PFSK-1 (cell line): Measurements from ENCODE around the gene SCART1.
"Not testable (repeated sequence)": the region's sequence is repeated elsewhere in the genome, so short reads cannot be mapped to it uniquely, and the experiment has no call there.

ENCODE experiments used
- FOXP2 ChIP-seq: optimal IDR thresholded peaks from 2 replicates; pipeline ENCODE3; 2011; ENCODE audit warnings: borderline replicate concordance, control low read depth, inconsistent platforms; ENCODE audit not compliant: insufficient read depth; ENCODE audit errors: extremely low read length, extremely low read depth
- POLR2AphosphoS5 ChIP-seq: IDR thresholded peaks from 2 replicates; pipeline ENCODE4 v1.6.1; 2012; ENCODE audit warnings: low read depth, mild to moderate bottlenecking, control low read depth, low read length, moderate library complexity
- SIN3A ChIP-seq: IDR thresholded peaks from 2 replicates; pipeline ENCODE4 v1.6.1; 2012; ENCODE audit warnings: mild to moderate bottlenecking, low read length, moderate library complexity, borderline replicate concordance; ENCODE audit not compliant: insufficient read depth
- TAF1 ChIP-seq: IDR thresholded peaks from 2 replicates; pipeline ENCODE4 v1.6.1; 2012; ENCODE audit warnings: low read length, control low read depth, borderline replicate concordance; ENCODE audit not compliant: insufficient read depth
- TF ChIP-seq, protein P1 (sequence below), 2 experiments: IDR thresholded peaks; 2 replicates each; pipeline versions ENCODE4 v1.6.1 to v1.8.0; 2011 to 2012; ENCODE audit warnings: low read depth in 2 of 2, low read length in 2 of 2, control low read depth in 1 of 2, inconsistent platforms in 1 of 2, mild to moderate bottlenecking in 1 of 2, moderate library complexity in 1 of 2; ENCODE audit not compliant: insufficient read depth in 1 of 2

The SCART1 gene

DNA sequence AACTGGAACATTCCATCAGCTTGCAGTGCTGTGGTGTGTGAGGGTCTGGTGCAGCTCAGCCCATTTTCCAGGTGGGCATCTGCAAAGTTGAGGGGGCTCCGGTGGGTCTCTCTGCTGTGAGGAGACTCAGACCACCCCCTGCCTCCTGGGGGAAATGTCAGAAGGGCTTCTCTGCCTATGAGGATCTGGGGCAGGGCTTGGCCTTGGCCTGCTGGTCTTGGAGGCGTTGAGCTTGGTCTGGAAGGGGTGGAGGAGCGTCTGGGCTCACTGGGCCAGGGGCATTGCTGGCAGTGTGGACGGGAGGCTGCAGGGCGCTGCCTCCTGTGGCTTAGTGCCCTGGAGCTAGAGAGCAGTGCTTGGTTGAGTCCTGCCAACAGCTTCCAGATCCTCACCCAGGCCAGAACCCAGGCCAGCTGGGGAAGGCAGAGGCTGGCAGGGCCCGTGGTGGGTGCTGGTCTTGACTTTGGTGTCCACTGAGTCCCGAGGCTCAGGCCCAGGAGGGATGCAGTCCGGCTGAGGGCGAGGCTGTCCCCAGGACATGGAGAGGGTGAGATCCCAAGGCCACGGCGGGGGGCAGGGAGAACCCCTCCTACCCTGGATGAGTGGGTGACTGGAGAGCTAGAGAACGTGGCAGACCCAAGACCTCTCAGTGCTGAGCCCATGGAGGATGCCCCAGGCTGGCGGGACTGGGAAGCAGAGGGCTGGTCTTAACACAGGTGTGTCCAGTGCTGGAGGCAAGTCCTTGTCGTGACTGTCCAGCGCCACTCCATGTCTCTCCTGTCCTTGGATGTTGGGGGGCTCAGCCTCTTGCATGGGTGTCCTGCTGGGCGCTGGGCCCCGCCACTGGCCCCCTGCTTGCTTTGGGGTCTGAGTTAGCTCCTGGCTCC, 32.2 kb upstream of the SCART1 start:
- no peak for TF ChIP-seq TAF1
- TF ChIP-seq, protein P1, sequence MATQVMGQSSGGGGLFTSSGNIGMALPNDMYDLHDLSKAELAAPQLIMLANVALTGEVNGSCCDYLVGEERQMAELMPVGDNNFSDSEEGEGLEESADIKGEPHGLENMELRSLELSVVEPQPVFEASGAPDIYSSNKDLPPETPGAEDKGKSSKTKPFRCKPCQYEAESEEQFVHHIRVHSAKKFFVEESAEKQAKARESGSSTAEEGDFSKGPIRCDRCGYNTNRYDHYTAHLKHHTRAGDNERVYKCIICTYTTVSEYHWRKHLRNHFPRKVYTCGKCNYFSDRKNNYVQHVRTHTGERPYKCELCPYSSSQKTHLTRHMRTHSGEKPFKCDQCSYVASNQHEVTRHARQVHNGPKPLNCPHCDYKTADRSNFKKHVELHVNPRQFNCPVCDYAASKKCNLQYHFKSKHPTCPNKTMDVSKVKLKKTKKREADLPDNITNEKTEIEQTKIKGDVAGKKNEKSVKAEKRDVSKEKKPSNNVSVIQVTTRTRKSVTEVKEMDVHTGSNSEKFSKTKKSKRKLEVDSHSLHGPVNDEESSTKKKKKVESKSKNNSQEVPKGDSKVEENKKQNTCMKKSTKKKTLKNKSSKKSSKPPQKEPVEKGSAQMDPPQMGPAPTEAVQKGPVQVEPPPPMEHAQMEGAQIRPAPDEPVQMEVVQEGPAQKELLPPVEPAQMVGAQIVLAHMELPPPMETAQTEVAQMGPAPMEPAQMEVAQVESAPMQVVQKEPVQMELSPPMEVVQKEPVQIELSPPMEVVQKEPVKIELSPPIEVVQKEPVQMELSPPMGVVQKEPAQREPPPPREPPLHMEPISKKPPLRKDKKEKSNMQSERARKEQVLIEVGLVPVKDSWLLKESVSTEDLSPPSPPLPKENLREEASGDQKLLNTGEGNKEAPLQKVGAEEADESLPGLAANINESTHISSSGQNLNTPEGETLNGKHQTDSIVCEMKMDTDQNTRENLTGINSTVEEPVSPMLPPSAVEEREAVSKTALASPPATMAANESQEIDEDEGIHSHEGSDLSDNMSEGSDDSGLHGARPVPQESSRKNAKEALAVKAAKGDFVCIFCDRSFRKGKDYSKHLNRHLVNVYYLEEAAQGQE (IDR thresholded peaks at IDR 0.05; ENCODE audit: insufficient read depth in 1 of 2, low read depth in 2 of 2, low read length in 2 of 2), result no peak
- TF ChIP-seq POLR2AphosphoS5, result no peak
- no peak for TF ChIP-seq SIN3A
- TF ChIP-seq FOXP2, result no peak

DNA sequence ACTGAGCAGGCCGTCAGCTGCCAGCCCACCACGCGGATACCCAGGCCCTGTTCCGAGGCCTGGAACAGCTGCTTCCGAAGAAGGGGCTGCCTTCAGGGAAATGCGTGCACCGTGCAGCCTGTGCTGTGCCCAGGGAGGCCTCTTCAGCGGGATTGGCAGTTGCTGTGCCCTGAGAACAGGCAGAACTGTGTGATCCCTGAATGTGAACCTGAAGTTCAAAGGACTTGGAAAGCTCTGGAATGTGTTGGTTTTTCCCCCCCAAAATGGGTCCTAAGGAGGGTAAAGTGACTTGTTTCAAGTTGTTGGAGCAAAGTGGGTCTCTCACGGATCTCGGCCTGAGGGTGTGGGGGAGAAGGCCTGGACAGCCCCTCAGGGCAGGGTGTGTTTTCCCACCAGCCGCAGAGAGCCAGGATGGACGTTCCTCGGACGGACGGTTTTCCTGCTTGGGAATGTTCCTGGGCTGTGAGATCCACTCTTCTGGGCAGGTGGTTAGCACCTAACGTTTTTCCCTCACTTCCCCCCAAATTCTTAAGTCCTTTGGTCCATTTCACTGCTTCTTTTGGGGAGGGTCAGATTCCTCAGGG, 31.4 kb upstream of the SCART1 start:
- TF ChIP-seq, protein P1 (IDR thresholded peaks at IDR 0.05; ENCODE audit: insufficient read depth in 1 of 2, low read depth in 2 of 2, low read length in 2 of 2), result no peak
- no peak for TF ChIP-seq SIN3A
- no peak for TF ChIP-seq FOXP2
- no peak; the same call in 1 of the 2 replicates for TF ChIP-seq POLR2AphosphoS5
- no peak for TF ChIP-seq TAF1

DNA sequence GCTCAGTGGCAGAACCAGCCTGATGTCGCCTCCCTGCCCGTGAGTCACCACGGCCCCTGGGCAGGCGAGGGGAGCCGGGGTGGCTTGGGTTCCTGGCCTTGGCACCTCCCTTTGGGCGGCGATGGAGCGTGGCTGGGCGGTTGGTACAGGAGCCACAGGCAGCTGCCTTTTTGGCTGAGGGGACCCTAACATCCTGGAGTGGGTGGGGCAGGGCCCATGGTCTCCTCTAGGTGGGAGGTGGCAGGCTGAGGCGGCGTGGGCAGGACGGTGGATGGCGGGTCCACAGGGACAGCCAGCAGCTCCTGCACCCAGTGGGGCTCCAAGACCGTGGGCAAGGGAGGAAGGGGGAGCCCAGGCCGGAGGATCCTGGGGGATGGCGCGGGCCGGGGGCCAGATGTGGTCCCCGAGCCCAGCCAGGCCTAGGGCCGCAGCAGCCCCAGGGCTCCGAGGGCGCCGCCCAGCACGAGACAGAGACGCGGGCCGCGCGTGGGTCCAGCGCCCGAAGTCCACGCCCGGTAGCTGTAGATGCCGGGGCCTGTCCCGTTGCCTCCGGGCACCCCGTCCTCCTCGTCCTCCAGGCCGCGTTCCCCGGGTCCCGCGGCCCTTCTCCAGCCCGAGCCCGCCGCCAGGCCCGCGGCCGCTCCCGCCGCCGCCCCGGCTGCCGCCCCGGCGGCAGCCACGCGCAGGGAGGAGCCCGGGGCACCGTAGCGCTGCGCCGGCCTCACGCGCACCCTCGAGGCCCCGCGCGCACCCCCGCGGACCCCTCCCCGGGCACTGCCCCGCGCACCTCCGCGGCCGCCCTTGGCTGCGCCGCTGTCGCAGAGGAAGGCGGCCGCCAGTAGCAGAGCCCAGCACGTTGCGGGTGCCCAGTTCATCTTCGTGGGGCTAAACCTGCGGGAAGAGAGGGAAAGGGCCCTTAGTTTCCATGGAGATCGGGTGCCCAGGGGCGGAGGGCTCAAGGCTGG, 30.7 kb upstream of the SCART1 start:
- TF ChIP-seq FOXP2 (no peak), SIN3A (no peak), TAF1 (no peak), POLR2AphosphoS5 (no peak)
- TF ChIP-seq, protein P1 (IDR thresholded peaks at IDR 0.05; ENCODE audit: insufficient read depth in 1 of 2, low read depth in 2 of 2, low read length in 2 of 2), result no peak

DNA sequence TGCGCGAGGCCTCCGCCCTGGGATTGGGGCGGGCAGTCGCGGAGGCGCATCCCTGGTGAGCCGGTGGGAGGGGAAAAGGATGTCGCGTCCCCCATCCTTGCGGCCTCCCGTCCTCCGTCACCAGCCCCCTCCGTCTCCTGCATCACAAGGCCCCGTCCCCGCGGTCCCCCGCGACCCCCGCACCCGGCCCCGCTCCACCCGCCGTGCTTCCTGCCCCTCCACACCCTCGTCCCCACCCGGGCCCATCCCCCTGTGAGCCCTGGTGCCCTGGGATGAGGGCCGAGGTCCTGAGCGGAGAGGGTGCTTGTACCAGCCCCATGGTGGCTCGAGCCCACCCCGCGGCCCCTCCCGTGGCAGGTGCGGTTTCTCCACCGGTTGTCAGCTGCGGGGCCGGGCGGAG, 29.1 kb upstream of the SCART1 start, which contains the start of gene SPRN:
SPRN (minus strand) TSS at position 25 of the 400 bp plus-strand sequence. CDS start 944 bp downstream, outside the sequence.
- TF ChIP-seq SIN3A, TAF1, POLR2AphosphoS5: not testable (repeated sequence)

DNA sequence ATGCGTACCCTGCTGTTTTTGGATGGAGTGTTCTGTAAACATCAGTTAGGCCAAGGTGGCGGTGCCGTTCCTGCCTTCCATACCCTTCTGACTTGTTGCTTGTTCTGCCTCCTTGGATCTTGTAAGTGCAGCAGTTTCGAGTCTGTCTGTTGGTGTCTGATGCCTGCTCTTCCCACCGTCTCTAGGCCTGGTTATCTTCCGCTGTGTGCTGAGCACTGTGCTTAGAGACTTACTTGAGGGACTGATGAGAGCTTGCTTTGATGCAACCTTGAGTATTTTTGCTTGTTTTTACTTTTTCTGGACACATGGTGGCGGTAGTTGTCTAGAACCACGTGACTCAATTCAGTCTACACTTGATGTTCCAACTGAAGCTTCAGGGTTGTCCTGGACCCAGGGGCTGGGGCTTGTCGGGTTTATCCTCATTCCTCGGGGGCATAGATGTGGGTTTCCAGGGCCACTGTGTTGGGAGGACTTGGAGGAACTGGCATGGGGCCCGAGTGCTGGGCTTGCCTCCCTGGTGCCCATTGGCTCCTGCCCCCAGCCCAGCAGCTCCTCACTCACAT, 15.0 kb upstream of the SCART1 start:
- TF ChIP-seq, protein P1 (IDR thresholded peaks at IDR 0.05; ENCODE audit: insufficient read depth in 1 of 2, low read depth in 2 of 2, low read length in 2 of 2), result no peak
- TF ChIP-seq SIN3A, result no peak
- no peak for TF ChIP-seq FOXP2
- TF ChIP-seq POLR2AphosphoS5, result no peak
- no peak for TF ChIP-seq TAF1
